T-helper 1 cell treated with Interleukin-12 subunit alpha and Interleukin-12 subunit beta and Interleukin-4 antibody, amounts not matched to agents 30 μg/mL and 1 μg/mL, for 36 hours (primary cell): Measurements from ENCODE around the gene CDC37.

Experiments
- H3K27ac Mint-ChIP-seq: one replicate; pipeline ENCODE4 v1.8.0; 2021; ENCODE audit warnings: mild to moderate bottlenecking, mixed read lengths
- H3K27me3 Mint-ChIP-seq: one replicate; pipeline ENCODE4 v1.8.0; 2021; ENCODE audit warnings: low read depth, mixed read lengths
- H3K36me3 Mint-ChIP-seq: one replicate; pipeline ENCODE4 v1.8.0; 2021; ENCODE audit warnings: low read depth, mixed read lengths
- H3K4me1 Mint-ChIP-seq: one replicate; pipeline ENCODE4 v1.8.0; 2021; ENCODE audit warnings: low read depth, mixed read lengths
- H3K4me3 Mint-ChIP-seq: one replicate; pipeline ENCODE4 v1.8.0; 2021; ENCODE audit warnings: mild to moderate bottlenecking, moderate library complexity, mixed read lengths
- H3K9me3 Mint-ChIP-seq: one replicate; pipeline ENCODE4 v1.8.0; 2021; ENCODE audit warnings: mixed read lengths

Gene CDC37

GRCh38 chr19:10403137-10404021, at the start of gene CDC37:
TSS of gene CDC37 (minus strand) at chr19:10403542. CDS start at chr19:10403479, 63 bp downstream.
- Mint-ChIP-seq H3K36me3 (peaks cover 15% of the 10 kb centered on the region), H3K4me3 (peak within 1 kb of the TSS; percentile 96), H3K27me3 (no peaks in the 10 kb centered on the region), H3K27ac (peak within 1 kb of the TSS; percentile 97), H3K9me3 (no peaks in the 10 kb centered on the region), H3K4me1 (peaks cover 58% of the 10 kb centered on the region)

GRCh38 chr19:10450853-10451609, 47.7 kb upstream of the CDC37 start:
- Mint-ChIP-seq H3K36me3 (peaks cover 34% of the 10 kb centered on the region), H3K4me3 (no peak overlapping the region)

GRCh38 chr19:10450191-10450852, 47.0 kb upstream of the CDC37 start:
- peaks cover 31% of the 10 kb centered on the region for H3K36me3 Mint-ChIP-seq
- peak overlapping the region; percentile 60 for H3K27ac Mint-ChIP-seq
- H3K9me3 Mint-ChIP-seq: no peaks in the 10 kb centered on the region
- peaks cover 22% of the 10 kb centered on the region for H3K4me1 Mint-ChIP-seq
- no peaks in the 10 kb centered on the region for H3K27me3 Mint-ChIP-seq
- H3K4me3 Mint-ChIP-seq: no peak overlapping the region

More at GRCh38 chr19:10450853-10451609, 47.7 kb upstream of the CDC37 start:
- Mint-ChIP-seq H3K4me1 (peaks cover 22% of the 10 kb centered on the region), H3K27ac (no peak overlapping the region), H3K9me3 (no peaks in the 10 kb centered on the region), H3K27me3 (no peaks in the 10 kb centered on the region)

- Mint-ChIP-seq H3K27ac (peak overlapping the region; percentile 28), H3K9me3 (no peaks in the 10 kb centered on the region), H3K4me3 (no peak overlapping the region), H3K27me3 (no peaks in the 10 kb centered on the region), H3K36me3 (peaks cover 35% of the 10 kb centered on the region), H3K4me1 (peaks cover 22% of the 10 kb centered on the region)
These were observed 45.7 kb upstream of the CDC37 start for GRCh38 chr19:10449037-10449436.

GRCh38 chr19:10442698-10443097, 39.4 kb upstream of the CDC37 start:
- no peaks in the 10 kb centered on the region for H3K9me3 Mint-ChIP-seq
- peaks cover 8% of the 10 kb centered on the region for H3K4me1 Mint-ChIP-seq
- no peaks in the 10 kb centered on the region for H3K27me3 Mint-ChIP-seq
- peaks cover 14% of the 10 kb centered on the region for H3K36me3 Mint-ChIP-seq
- H3K27ac Mint-ChIP-seq: no peak overlapping the region
- no peak overlapping the region for H3K4me3 Mint-ChIP-seq

GRCh38 chr19:10439588-10439987, 36.2 kb upstream of the CDC37 start:
- no peak overlapping the region for H3K4me3 Mint-ChIP-seq
- peaks cover 9% of the 10 kb centered on the region for H3K36me3 Mint-ChIP-seq
- peaks cover 14% of the 10 kb centered on the region for H3K4me1 Mint-ChIP-seq
- no peaks in the 10 kb centered on the region for H3K9me3 Mint-ChIP-seq
- no peak overlapping the region for H3K27ac Mint-ChIP-seq
- no peaks in the 10 kb centered on the region for H3K27me3 Mint-ChIP-seq

- no peaks in the 10 kb centered on the region for H3K9me3 Mint-ChIP-seq
- H3K36me3 Mint-ChIP-seq: peaks cover 28% of the 10 kb centered on the region
- peaks cover 29% of the 10 kb centered on the region for H3K27me3 Mint-ChIP-seq
- peaks cover 46% of the 10 kb centered on the region for H3K4me1 Mint-ChIP-seq
- H3K27ac Mint-ChIP-seq: peak overlapping the region; percentile 70
- peak overlapping the region; percentile 33 for H3K4me3 Mint-ChIP-seq
These were observed 29.8 kb upstream of the CDC37 start for GRCh38 chr19:10433131-10433536.

- peaks cover 50% of the 10 kb centered on the region for H3K4me1 Mint-ChIP-seq
- H3K36me3 Mint-ChIP-seq: peaks cover 29% of the 10 kb centered on the region
- H3K27me3 Mint-ChIP-seq: peaks cover 31% of the 10 kb centered on the region
- no peak overlapping the region for H3K27ac Mint-ChIP-seq
- H3K4me3 Mint-ChIP-seq: no peak overlapping the region
- no peaks in the 10 kb centered on the region for H3K9me3 Mint-ChIP-seq
These were observed 29.4 kb upstream of the CDC37 start for GRCh38 chr19:10432736-10433130.

- peaks cover 29% of the 10 kb centered on the region for H3K36me3 Mint-ChIP-seq
- H3K27me3 Mint-ChIP-seq: peaks cover 31% of the 10 kb centered on the region
- peak overlapping the region; percentile 88 for H3K27ac Mint-ChIP-seq
- H3K9me3 Mint-ChIP-seq: no peaks in the 10 kb centered on the region
- H3K4me3 Mint-ChIP-seq: peak overlapping the region; percentile 86
- H3K4me1 Mint-ChIP-seq: peaks cover 56% of the 10 kb centered on the region
These were observed 28.8 kb upstream of the CDC37 start for GRCh38 chr19:10431943-10432735.

GRCh38 chr19:10431254-10431942, 28.1 kb upstream of the CDC37 start:
- Mint-ChIP-seq H3K4me1 (peaks cover 58% of the 10 kb centered on the region), H3K4me3 (peak overlapping the region; percentile 86), H3K27me3 (peaks cover 31% of the 10 kb centered on the region), H3K27ac (peak overlapping the region; percentile 88), H3K36me3 (peaks cover 29% of the 10 kb centered on the region), H3K9me3 (no peaks in the 10 kb centered on the region)

GRCh38 chr19:10430505-10431253, 27.3 kb upstream of the CDC37 start:
- Mint-ChIP-seq H3K27ac (peak overlapping the region; percentile 88), H3K36me3 (peaks cover 29% of the 10 kb centered on the region), H3K4me3 (peak overlapping the region; percentile 86), H3K9me3 (no peaks in the 10 kb centered on the region), H3K27me3 (peaks cover 31% of the 10 kb centered on the region), H3K4me1 (peaks cover 58% of the 10 kb centered on the region)

GRCh38 chr19:10428996-10429381, 25.6 kb upstream of the CDC37 start:
- Mint-ChIP-seq H3K36me3 (peaks cover 29% of the 10 kb centered on the region), H3K4me3 (no peak overlapping the region), H3K9me3 (no peaks in the 10 kb centered on the region), H3K27ac (peak overlapping the region; percentile 85), H3K4me1 (peaks cover 64% of the 10 kb centered on the region), H3K27me3 (peaks cover 31% of the 10 kb centered on the region)

- peaks cover 27% of the 10 kb centered on the region for H3K36me3 Mint-ChIP-seq
- peaks cover 65% of the 10 kb centered on the region for H3K4me1 Mint-ChIP-seq
- H3K9me3 Mint-ChIP-seq: no peaks in the 10 kb centered on the region
- H3K27me3 Mint-ChIP-seq: peaks cover 31% of the 10 kb centered on the region
- peak overlapping the region; percentile 85 for H3K27ac Mint-ChIP-seq
- H3K4me3 Mint-ChIP-seq: peak overlapping the region; percentile 10
These were observed 23.8 kb upstream of the CDC37 start for GRCh38 chr19:10427169-10427568.
